NCI-H446 treated with DMSO at 0.1 percent for 48 hours (cell line): Measurements from ENCODE around the gene MDGA2.
"Not testable (repeated sequence)": the region's sequence is repeated elsewhere in the genome, so short reads cannot be mapped to it uniquely, and the experiment has no call there.

Experiments used
- DNase-seq: peaks from one replicate; lab custom pipeline; 2025; lab: John Stamatoyannopoulos, UW

Gene MDGA2

GRCh38 chr14:47675466-47676314, at the start of gene MDGA2:
Gene MDGA2 (minus strand): TSS chr14:47675605.
- no peak for DNase-seq

- no peak for DNase-seq
These were observed 47.7 kb upstream of the MDGA2 start for GRCh38 chr14:47722929-47723693.

GRCh38 chr14:47720281-47720680, 44.9 kb upstream of the MDGA2 start:
- DNase-seq, result no peak

- no peak for DNase-seq
These were observed 39.9 kb upstream of the MDGA2 start for GRCh38 chr14:47715330-47715729.

GRCh38 chr14:47710581-47710980, 35.2 kb upstream of the MDGA2 start:
- no peak for DNase-seq

- DNase-seq, result no peak
These were observed 30.3 kb upstream of the MDGA2 start for GRCh38 chr14:47705683-47706082.

GRCh38 chr14:47691829-47692228, 16.4 kb upstream of the MDGA2 start:
- DNase-seq, result no peak

GRCh38 chr14:47678993-47679392, 3.6 kb upstream of the MDGA2 start:
- no peak for DNase-seq

- no peak for DNase-seq
These were observed 2.8 kb upstream of the MDGA2 start for GRCh38 chr14:47678157-47678556.

- no peak for DNase-seq
These were observed 861 bp upstream of the MDGA2 start for GRCh38 chr14:47676315-47676617.

- no peak for DNase-seq
These were observed 601 bp downstream of the MDGA2 start for GRCh38 chr14:47674543-47675465.

- no peak for DNase-seq
These were observed 1.3 kb downstream of the MDGA2 start for GRCh38 chr14:47674148-47674542.

GRCh38 chr14:47665337-47666134, 9.9 kb downstream of the MDGA2 start:
- DNase-seq, result no peak

- no peak for DNase-seq
These were observed 12.9 kb downstream of the MDGA2 start for GRCh38 chr14:47662466-47662865.

- no peak for DNase-seq
These were observed 15.2 kb downstream of the MDGA2 start for GRCh38 chr14:47660158-47660557.

- no peak for DNase-seq
These were observed 17.4 kb downstream of the MDGA2 start for GRCh38 chr14:47658041-47658440.

GRCh38 chr14:47657143-47657542, 18.3 kb downstream of the MDGA2 start:
- no peak for DNase-seq

GRCh38 chr14:47651337-47651736, 24.1 kb downstream of the MDGA2 start:
- no peak for DNase-seq

GRCh38 chr14:47637753-47638152, 37.7 kb downstream of the MDGA2 start:
- no peak for DNase-seq

- DNase-seq, result no peak
These were observed 49.0 kb downstream of the MDGA2 start for GRCh38 chr14:47626151-47627035.

- not testable (repeated sequence) for DNase-seq
These were observed 51.3 kb downstream of the MDGA2 start for GRCh38 chr14:47624126-47624525.
